Activated CD8-positive, alpha-beta T cell treated with anti-CD3 and anti-CD28 coated beads for 36 hours (primary cell): ENCODE results near the gene CRELD2. TPM values are rescaled to one million over a fixed set of nuclear protein-coding genes. Genes with fewer than 3 reads are reported as not detected.

Source experiments
- ATAC-seq: fragments of 200-7000 bp; cut with Tn5 transposase; one replicate; pipeline ENCODE4 v1.10.0; 2021; ENCODE audit warnings: mild to moderate bottlenecking, moderate library complexity
- CTCF ChIA-PET: fragments of 350-600 bp; sonication (Branson Sonifier 250); formaldehyde crosslinking; loops from one replicate; lab custom pipeline; 2021; ENCODE audit warnings: antibody characterized with exemption; lab: Charles Lee
- POLR2A ChIA-PET: fragments of 350-600 bp; sonication (Branson Sonifier 250); formaldehyde crosslinking; loops from one replicate; lab custom pipeline; 2021; ENCODE audit warnings: antibody characterized with exemption; lab: Charles Lee
- DNase-seq: peaks from one replicate; pipeline ENCODE4 v3.0.0-alpha.2; 2020
- H3K27ac Mint-ChIP-seq: one replicate; pipeline ENCODE4 v1.8.0; 2021; ENCODE audit warnings: mild to moderate bottlenecking, mixed read lengths
- H3K27me3 Mint-ChIP-seq: one replicate; pipeline ENCODE4 v1.8.0; 2021; ENCODE audit warnings: mixed read lengths
- H3K36me3 Mint-ChIP-seq: one replicate; pipeline ENCODE4 v1.8.0; 2021; ENCODE audit warnings: low read depth, mixed read lengths
- H3K4me1 Mint-ChIP-seq: one replicate; pipeline ENCODE4 v1.8.0; 2021; ENCODE audit warnings: low read depth, mixed read lengths
- H3K4me3 Mint-ChIP-seq: one replicate; pipeline ENCODE4 v1.8.0; 2021; ENCODE audit warnings: mild to moderate bottlenecking, moderate library complexity, mixed read lengths
- H3K9me3 Mint-ChIP-seq: one replicate; pipeline ENCODE4 v1.8.0; 2021; ENCODE audit warnings: mixed read lengths
- CTCF ChIP-seq: fragments of 200-600 bp; IDR thresholded peaks from one replicate; pipeline ENCODE4 v1.8.0; 2022; ENCODE audit warnings: antibody characterized with exemption, mild to moderate bottlenecking
- intact Hi-C: fragments of 100-400 bp; cut with micrococcal nuclease; formaldehyde crosslinking; loops from one replicate; pipeline ENCODE4 v1.10.0; 2022
- total RNA-seq, 2 experiments: library from RNA; stranded (reverse); gene quantifications; one replicate each; pipeline ENCODE4 v1.2.3, GENCODE V29; 2021

Gene CRELD2
- total RNA-seq, 2 experiments from 2014 or later = 26.1 to 28.2 TPM

GRCh38 chr22:49969751-49970527, 51.5 kb downstream of the CRELD2 start:
- no peak overlapping the region for H3K4me3 Mint-ChIP-seq
- H3K27ac Mint-ChIP-seq = peak overlapping the region; percentile 93
- no peaks in the 10 kb centered on the region for H3K9me3 Mint-ChIP-seq
- DNase-seq = no peak
- H3K4me1 Mint-ChIP-seq = peaks cover 26% of the 10 kb centered on the region
- no peak for ATAC-seq
- no peak for TF ChIP-seq CTCF
- H3K27me3 Mint-ChIP-seq = no peaks in the 10 kb centered on the region
- ChIA-PET POLR2A (interaction anchor here (1.0 to 4.3 kb wide), 7 partner anchors 9 to 221 kb away, joined by 3 to 63 read pairs (median 6); partner anchors contain the start of gene PIM3), CTCF (interaction anchor here (1.0 kb wide), 1 partner anchor 61 kb away, joined by 3 read pairs; no protein-coding TSS in a partner anchor)
- H3K36me3 Mint-ChIP-seq = peaks cover 8% of the 10 kb centered on the region
- intact Hi-C loops = loop anchor here (5.0 kb wide), 2 partner anchors 38 to 47 kb away; no protein-coding TSS in a partner anchor

- H3K4me1 Mint-ChIP-seq = peaks cover 29% of the 10 kb centered on the region
- H3K4me3 Mint-ChIP-seq = no peak overlapping the region
- DNase-seq = peak; percentile 99
- peak; percentile 87 for ATAC-seq
- no peak for TF ChIP-seq CTCF
- intact Hi-C loops = loop anchor here (5.0 kb wide), 1 partner anchor 47 kb away; no protein-coding TSS in a partner anchor
- peak overlapping the region; percentile 93 for H3K27ac Mint-ChIP-seq
- ChIA-PET CTCF (interaction anchor here (1.0 to 1.2 kb wide), 2 partner anchors 8 to 60 kb away, joined by 3 read pairs; no protein-coding TSS in a partner anchor), POLR2A (interaction anchor here (0.5 to 4.3 kb wide), 14 partner anchors 10 to 220 kb away, joined by 3 to 63 read pairs (median 4); partner anchors contain the start of genes IL17REL and PIM3)
- peaks cover 8% of the 10 kb centered on the region for H3K36me3 Mint-ChIP-seq
- no peaks in the 10 kb centered on the region for H3K27me3 Mint-ChIP-seq
- H3K9me3 Mint-ChIP-seq = peaks cover 4% of the 10 kb centered on the region
These were observed 52.2 kb downstream of the CRELD2 start for GRCh38 chr22:49970528-49971231.

GRCh38 chr22:49971232-49972162, 53.1 kb downstream of the CRELD2 start:
- Mint-ChIP-seq H3K4me1 (peaks cover 36% of the 10 kb centered on the region), H3K36me3 (peaks cover 7% of the 10 kb centered on the region), H3K27me3 (no peaks in the 10 kb centered on the region), H3K4me3 (no peak overlapping the region), H3K9me3 (peaks cover 4% of the 10 kb centered on the region), H3K27ac (peak overlapping the region; percentile 93)
- intact Hi-C loops = loop anchor here (5.0 kb wide), 1 partner anchor 46 kb away; no protein-coding TSS in a partner anchor
- TF ChIP-seq CTCF = no peak
- ATAC-seq (peak; percentile 60), DNase-seq (peak; percentile 31)
- ChIA-PET POLR2A (interaction anchor here (0.6 to 4.3 kb wide), 15 partner anchors 10 to 219 kb away, joined by 3 to 63 read pairs (median 4); partner anchors contain the start of genes IL17REL and PIM3), CTCF (interaction anchor here (0.9 to 1.2 kb wide), 2 partner anchors 9 to 35 kb away, joined by 3 read pairs; no protein-coding TSS in a partner anchor)

DNA sequence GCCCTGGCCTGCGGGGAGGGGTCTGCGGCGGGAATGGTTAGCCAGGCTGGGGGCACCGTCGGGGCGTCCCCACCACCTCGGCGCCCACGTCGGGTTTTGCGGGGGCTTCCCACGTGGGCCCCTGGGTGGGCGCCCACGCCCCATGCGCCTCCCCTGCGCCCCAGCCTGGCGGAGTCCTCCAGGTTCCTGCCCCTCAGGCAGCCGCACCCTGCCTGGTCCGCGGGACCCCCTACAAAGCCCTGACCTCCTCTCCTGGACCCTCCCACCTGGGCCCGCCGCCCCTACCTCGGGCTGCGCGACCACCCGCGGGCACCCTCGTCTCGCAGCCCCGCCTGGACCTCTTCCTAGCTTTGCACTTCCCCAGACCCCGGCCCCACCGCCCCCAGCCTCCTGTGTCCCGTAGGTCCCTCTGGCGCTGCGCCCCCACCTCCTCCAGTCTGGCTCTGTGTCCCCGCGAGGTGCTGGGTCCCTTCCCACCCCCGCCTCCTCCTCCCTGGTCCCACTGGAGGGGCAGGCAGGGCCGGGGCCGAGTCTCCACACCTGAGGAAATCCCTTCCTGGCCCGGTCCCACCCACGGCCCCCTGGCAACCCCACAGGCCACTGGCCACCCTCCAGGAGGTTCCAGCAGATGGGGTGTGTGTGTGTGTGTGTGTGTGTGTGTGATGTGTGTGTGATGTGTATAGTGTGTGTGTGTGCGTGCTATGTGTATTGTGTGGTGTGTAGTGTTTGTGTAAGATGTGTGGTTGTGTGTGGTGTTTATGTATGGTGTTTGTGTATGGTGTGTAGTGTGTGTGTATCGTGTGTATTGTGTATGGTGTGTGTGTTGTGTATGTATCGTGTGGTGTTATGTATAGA, 54.0 kb downstream of the CRELD2 start:
- DNase-seq (peak; percentile 50), ATAC-seq (no peak)
- Mint-ChIP-seq H3K36me3 (peaks cover 11% of the 10 kb centered on the region), H3K4me3 (no peak overlapping the region), H3K4me1 (peaks cover 37% of the 10 kb centered on the region), H3K27ac (no peak overlapping the region), H3K27me3 (no peaks in the 10 kb centered on the region), H3K9me3 (peaks cover 4% of the 10 kb centered on the region)
- TF ChIP-seq CTCF = no peak
- CTCF ChIA-PET = interaction anchor here (0.9 kb wide), 1 partner anchor 36 kb away, joined by 3 read pairs; no protein-coding TSS in a partner anchor
- POLR2A ChIA-PET = interaction anchor here (0.6 to 4.3 kb wide), 10 partner anchors 11 to 131 kb away, joined by 3 to 63 read pairs (median 5); partner anchors contain the start of genes IL17REL and PIM3
- intact Hi-C loops = loop anchor here (5.0 kb wide), 1 partner anchor 45 kb away; no protein-coding TSS in a partner anchor
